GM12878 (cell line): ENCODE results near the gene NAV2. TPM values are rescaled to one million over a fixed set of nuclear protein-coding genes. Genes with fewer than 3 reads are reported as not detected.

Experiments
- ATAC-seq: fragments of 200-7000 bp; cut with Tn5 transposase; 3 replicates; pipeline ENCODE4 v1.9.1; 2020; ENCODE audit warnings: mild to moderate bottlenecking, moderate library complexity
- BruUV-seq: library from RNA; stranded (reverse); fragments of 400-500 nt; replicated peaks from 2 replicates; lab custom pipeline; 2021; lab: Mats Ljungman, UMichigan
- CTCF ChIA-PET: fragments of 300-600 bp; sonication (Branson Sonifier 250); formaldehyde crosslinking; extraction: SDS; loops from one replicate; lab custom pipeline; 2021; ENCODE audit warnings: inconsistent platforms; lab: Yijun Ruan, JAX
- POLR2A ChIA-PET: fragments of 350-600 bp; formaldehyde crosslinking; extraction: SDS; loops from one replicate; lab custom pipeline; 2021; ENCODE audit warnings: inconsistent platforms; lab: Charles Lee
- RAD21 ChIA-PET: fragments of 300-600 bp; sonication (Branson Sonifier 250); formaldehyde crosslinking; loops from one replicate; lab custom pipeline; 2023; ENCODE audit warnings: antibody characterized with exemption; ENCODE audit not compliant: unreplicated experiment; lab: Charles Lee
- SMC1A ChIA-PET: fragments of 300-600 bp; sonication (Branson Sonifier 250); formaldehyde crosslinking; loops from one replicate; lab custom pipeline; 2023; ENCODE audit not compliant: unreplicated experiment, uncharacterized antibody; lab: Charles Lee
- DNase-seq: peaks from one replicate; pipeline ENCODE4 v3.0.0-alpha.2; 2011; ENCODE audit warnings: low read depth, low spot score
- FAIRE-seq: peaks from 3 replicates; lab custom pipeline; 2011; peaks lifted over from hg19 to GRCh38; lab: Jason Lieb, UNC
- H2AFZ ChIP-seq: 2 replicates; pipeline ENCODE4 v1.6.0; 2011; ENCODE audit warnings: low read depth, low read length, control low read depth; ENCODE audit not compliant: control insufficient read depth
- H3K27ac ChIP-seq: 2 replicates; pipeline ENCODE4 v1.5.1; 2011; ENCODE audit warnings: control low read depth; ENCODE audit not compliant: control insufficient read depth, insufficient read depth
- H3K27me3 ChIP-seq, 2 experiments: replicated peaks in 1 of 2; 2 replicates each; pipeline versions ENCODE4 v1.6.0 to v1.6.1; 2011; ENCODE audit warnings: low read length in 1 of 2; ENCODE audit not compliant: control insufficient read depth in 2 of 2, insufficient read depth in 2 of 2
- H3K36me3 ChIP-seq, 2 experiments: 2 replicates each; pipeline ENCODE4 v1.5.1; 2011; ENCODE audit warnings: low read length in 1 of 2; ENCODE audit not compliant: control insufficient read depth in 2 of 2, insufficient read depth in 2 of 2
- H3K4me1 ChIP-seq: 2 replicates; pipeline ENCODE4 v1.6.1; 2011; ENCODE audit warnings: mild to moderate bottlenecking, low read length, moderate library complexity, mixed read lengths; ENCODE audit not compliant: control insufficient read depth, insufficient read depth
- H3K4me2 ChIP-seq: 2 replicates; pipeline ENCODE4 v1.6.0; 2011; ENCODE audit warnings: control low read depth; ENCODE audit not compliant: control insufficient read depth, insufficient read depth
- H3K4me3 ChIP-seq: fragments of 200-600 bp; sonication (generic); 2 replicates; pipeline ENCODE4 v1.5.1; 2016
- H3K79me2 ChIP-seq: 2 replicates; pipeline ENCODE4 v1.6.0; 2011; ENCODE audit warnings: low read length; ENCODE audit not compliant: control insufficient read depth, insufficient read depth
- H3K9ac ChIP-seq: 2 replicates; pipeline ENCODE4 v1.8.0; 2011; ENCODE audit warnings: low read length, control low read depth, mixed read lengths; ENCODE audit not compliant: control insufficient read depth, insufficient read depth
- H3K9me3 ChIP-seq: replicated peaks from 3 replicates; pipeline ENCODE4 v1.5.1; 2011; ENCODE audit warnings: mild to moderate bottlenecking, low read length; ENCODE audit not compliant: control insufficient read depth, insufficient read depth
- H4K20me1 ChIP-seq: 2 replicates; pipeline ENCODE4 v1.6.0; 2011; ENCODE audit not compliant: control insufficient read depth, insufficient read depth
- CHD2 ChIP-seq: IDR thresholded peaks from 2 replicates; pipeline ENCODE4 v1.6.1; 2011; ENCODE audit warnings: low read depth, low read length, improper control_type of control experiment, borderline replicate concordance
- ZNF687 ChIP-seq: fragments of 450-650 bp; IDR thresholded peaks from 2 replicates; pipeline ENCODE4 v1.6.1; 2017; ENCODE audit warnings: mild to moderate bottlenecking, moderate library complexity
- WGBS: methylation state at CpG from one replicate; pipeline ENCODE4 v1.1.6; 2016; ENCODE audit warnings: low lambda C conversion rate; ENCODE audit not compliant: insufficient replicate concordance, insufficient coverage; ENCODE audit errors: missing lambda C conversion rate; 5-methylcytosine and 5-hydroxymethylcytosine counted together
- in situ Hi-C: fragments of 300-500 bp; cut with MboI; formaldehyde crosslinking; loops from 9 replicates; pipeline ENCODE4 v1.14.3; 2018; ENCODE audit warnings: mixed read lengths
- intact Hi-C: fragments of 100-400 bp; cut with micrococcal nuclease; formaldehyde crosslinking; loops from one replicate; pipeline ENCODE4 v1.14.2; 2022; ENCODE audit not compliant: unreplicated experiment
- polyA plus RNA-seq, 11 experiments: library from polyadenylated mRNA; depleted of rRNA in 4 of 11; unstranded in 6 of 11; stranded (reverse) in 5 of 11; fragments of >200 nt; fragmentation: Nextera tagmentation in 4 of 11; fragmentation: Illumina TruSeq in 1 of 11; extraction: Ambion mirVana in 4 of 11; extraction: Trizol in 1 of 11; gene quantifications; 1 replicate in 1 of 11; 2 replicates in 10 of 11; pipeline versions ENCODE4 v1.2.1 to v1.2.3, GENCODE V29; 2011 to 2016; ENCODE audit warnings: inconsistent platforms in 2 of 11, missing spikeins in 2 of 11, low read depth in 1 of 11
- total RNA-seq, 4 experiments: library from RNA; depleted of rRNA in 3 of 4; stranded (reverse); fragments of >200 nt in 3 of 4; fragmentation: Illumina TruSeq in 1 of 4; extraction: Trizol in 1 of 4; gene quantifications; 2 replicates each; pipeline versions ENCODE4 v1.2.1 to v1.2.3, GENCODE V29; 2013 to 2021

Gene NAV2
- total and polyA plus RNA-seq, 10 of the 15 experiments (the other 5 are each of a cell fraction or from before 2014, with no cell fraction given), result 0.35 to 6.1 (median 1.1) TPM

DNA sequence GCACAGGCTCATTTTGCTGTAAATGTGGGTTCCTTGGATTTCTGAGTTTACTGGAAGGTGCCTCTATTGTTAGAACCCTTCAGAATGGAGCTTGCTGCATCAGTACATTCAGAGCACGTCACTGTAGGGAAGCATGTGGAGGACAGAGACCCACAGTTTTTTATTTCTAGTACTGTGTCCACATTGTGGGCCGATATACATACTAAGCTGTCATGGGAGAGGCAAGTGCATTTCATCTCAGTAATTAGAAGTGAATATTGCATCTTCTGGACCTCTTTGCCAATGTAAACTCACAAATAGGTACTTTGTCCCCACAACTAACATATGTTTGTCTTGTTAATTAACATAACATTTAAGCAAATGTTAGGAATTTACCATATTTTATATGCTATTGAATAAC lies 139.7 kb downstream of the NAV2 start:
- no peaks in the 10 kb centered on the region for H3K27me3 ChIP-seq
- no peak overlapping the region for H3K27ac ChIP-seq
- H4K20me1 ChIP-seq, result no peaks in the 10 kb centered on the region
- ChIA-PET SMC1A (interaction anchor here (1.0 to 2.7 kb wide), 3 partner anchors 24 to 43 kb away, joined by 3 to 10 read pairs (median 3); no protein-coding TSS in a partner anchor), CTCF (interaction anchor here (1.5 kb wide), 1 partner anchor 18 kb away, joined by 3 read pairs; no protein-coding TSS in a partner anchor), RAD21 (no interaction called here), POLR2A (no interaction called here)
- no peaks in the 10 kb centered on the region for H3K9me3 ChIP-seq
- H2AFZ ChIP-seq, result no peak overlapping the region
- ATAC-seq, result no peak
- in situ Hi-C loops (no loop called here), intact Hi-C loops (no loop called here)
- no peak overlapping the region for H3K4me3 ChIP-seq
- no peak for FAIRE-seq
- H3K36me3 ChIP-seq, result no peaks in the 10 kb centered on the region
- no peak overlapping the region for H3K4me2 ChIP-seq
- H3K4me1 ChIP-seq, result no peaks in the 10 kb centered on the region; the same call in 1 of the 2 replicates
- H3K79me2 ChIP-seq, result no peaks in the 10 kb centered on the region
- WGBS, result 24% methylated on average over 2 of the region's 2 CpGs
- no TSS peak for BruUV-seq
- TF ChIP-seq CHD2 (no peak), ZNF687 (no peak)
- no peak overlapping the region for H3K9ac ChIP-seq
- no peak for DNase-seq
